AG04450 (cell line): ENCODE data around the gene EDNRA. TPM values are rescaled to one million over a fixed set of nuclear protein-coding genes. Genes with fewer than 3 reads are reported as not detected.

Experiments used
- CTCF ChIA-PET: fragments of 300-600, 350-600 bp; formaldehyde crosslinking; extraction: SDS; loops from one replicate; lab custom pipeline; 2022; ENCODE audit warnings: antibody characterized with exemption, inconsistent platforms; lab: Charles Lee
- POLR2A ChIA-PET: fragments of 350-600 bp; formaldehyde crosslinking; extraction: SDS; loops from one replicate; lab custom pipeline; 2021; ENCODE audit warnings: antibody characterized with exemption, inconsistent platforms; lab: Yijun Ruan, JAX
- DNase-seq: peaks from one replicate; pipeline ENCODE4 v3.0.0-alpha.2; 2011; ENCODE audit warnings: low read depth, low spot score
- H3K27ac ChIP-seq: one replicate; pipeline ENCODE4 v1.5.1; 2012; ENCODE audit warnings: low read depth, low read length, control low read depth
- H3K27me3 ChIP-seq: one replicate; pipeline ENCODE4 v1.6.0; 2012; ENCODE audit warnings: low read length; ENCODE audit not compliant: control insufficient read depth, insufficient read depth
- H3K4me3 ChIP-seq: 2 replicates; pipeline ENCODE4 v1.5.1; 2011; ENCODE audit warnings: mild to moderate bottlenecking, low read depth, low read length, control low read depth
- H3K9me3 ChIP-seq: 2 replicates; pipeline ENCODE4 v1.5.1; 2012; ENCODE audit warnings: low read length; ENCODE audit not compliant: control insufficient read depth, insufficient read depth
- CTCF ChIP-seq: IDR thresholded peaks from 2 replicates; pipeline ENCODE4 v1.5.1; 2011; ENCODE audit warnings: low read depth, low read length, control low read depth, inconsistent platforms
- polyA plus RNA-seq: library from polyadenylated mRNA; depleted of rRNA; stranded (reverse); fragments of >200 nt; gene quantifications from 2 replicates; pipeline ENCODE4 v1.2.3, GENCODE V29; 2011

Gene EDNRA
- polyA plus RNA-seq, 1 experiment = 38.4 TPM

GRCh38 chr4:147479376-147479775, 1.5 kb upstream of the EDNRA start:
- Histone ChIP-seq H3K27ac (no peak overlapping the region), H3K27me3 (no peaks in the 10 kb centered on the region), H3K4me3 (no peak overlapping the region), H3K9me3 (no peaks in the 10 kb centered on the region)
- ChIA-PET CTCF (no interaction called here), POLR2A (no interaction called here)
- no peak for TF ChIP-seq CTCF
- DNase-seq = no peak

- no peak overlapping the region for H3K4me3 ChIP-seq
- TF ChIP-seq CTCF = no peak
- no peaks in the 10 kb centered on the region for H3K9me3 ChIP-seq
- ChIA-PET CTCF (interaction anchor here (0.7 to 5.7 kb wide), 3 partner anchors 109 to 368 kb away, joined by 3 to 16 read pairs (median 4); no protein-coding TSS in a partner anchor), POLR2A (no interaction called here)
- no peak overlapping the region for H3K27ac ChIP-seq
- no peaks in the 10 kb centered on the region for H3K27me3 ChIP-seq
- DNase-seq = no peak
Observed at GRCh38 chr4:147479786-147480185, 1.1 kb upstream of the EDNRA start.

GRCh38 chr4:147480502-147480890, 401 bp upstream of the EDNRA start:
- H3K9me3 ChIP-seq = no peaks in the 10 kb centered on the region
- H3K27ac ChIP-seq = peak overlapping the region; percentile 55
- H3K4me3 ChIP-seq = peak overlapping the region; percentile 74
- TF ChIP-seq CTCF = no peak
- CTCF ChIA-PET = interaction anchor here (0.7 to 5.7 kb wide), 4 partner anchors 109 to 368 kb away, joined by 3 to 16 read pairs (median 4); no protein-coding TSS in a partner anchor
- H3K27me3 ChIP-seq = no peaks in the 10 kb centered on the region
- no peak for DNase-seq
- POLR2A ChIA-PET = interaction anchor here (0.6 to 1.7 kb wide), 5 partner anchors 18 to 1313 kb away, joined by 3 to 5 read pairs (median 3); no protein-coding TSS in a partner anchor

DNA sequence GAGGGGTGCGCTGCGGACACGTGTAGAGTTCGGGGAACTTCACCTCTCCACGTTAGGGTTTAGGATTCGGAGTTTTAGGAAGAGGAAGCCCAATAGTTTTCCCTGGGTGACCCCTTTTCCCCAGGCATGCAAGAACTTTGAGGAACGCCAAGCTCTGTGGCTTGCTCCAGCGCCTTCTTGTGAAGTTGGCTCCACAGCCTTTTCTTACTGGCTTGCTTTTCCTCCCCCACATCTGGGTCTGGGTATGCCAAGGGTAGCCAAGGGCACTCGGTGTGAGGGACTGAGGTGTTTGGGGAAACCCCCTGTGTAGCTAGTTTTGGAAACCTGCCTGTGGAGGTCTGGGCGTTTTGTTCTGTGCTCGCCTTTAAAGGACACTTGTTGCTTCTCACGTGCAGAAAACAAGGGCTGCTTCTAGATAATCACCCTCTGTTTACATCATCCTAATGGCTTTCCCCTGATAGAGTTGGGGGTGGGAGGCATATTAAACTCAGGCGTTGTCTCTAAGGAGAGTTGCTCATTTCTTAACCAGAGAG, 746 bp downstream of the EDNRA start:
- Histone ChIP-seq H3K27ac (no peak overlapping the region), H3K4me3 (peak overlapping the region; percentile 74), H3K27me3 (no peaks in the 10 kb centered on the region), H3K9me3 (no peaks in the 10 kb centered on the region)
- ChIA-PET CTCF (interaction anchor here (0.7 to 5.7 kb wide), 5 partner anchors 37 to 385 kb away, joined by 4 to 16 read pairs (median 6); no protein-coding TSS in a partner anchor), POLR2A (interaction anchor here (0.8 to 1.7 kb wide), 4 partner anchors 17 to 280 kb away, joined by 3 to 5 read pairs (median 4); no protein-coding TSS in a partner anchor)
- TF ChIP-seq CTCF = no peak
- no peak for DNase-seq

- H3K9me3 ChIP-seq = no peaks in the 10 kb centered on the region
- POLR2A ChIA-PET = interaction anchor here (0.6 kb wide), 1 partner anchor 287 kb away, joined by 3 read pairs; no protein-coding TSS in a partner anchor
- CTCF ChIA-PET = interaction anchor here (0.7 to 5.7 kb wide), 4 partner anchors 36 to 384 kb away, joined by 4 to 16 read pairs (median 8); no protein-coding TSS in a partner anchor
- no peaks in the 10 kb centered on the region for H3K27me3 ChIP-seq
- H3K27ac ChIP-seq = peak overlapping the region; percentile 23
- H3K4me3 ChIP-seq = peak overlapping the region; percentile 74
- DNase-seq = no peak
- no peak for TF ChIP-seq CTCF
Observed at GRCh38 chr4:147482281-147482680, 1.4 kb downstream of the EDNRA start.
